Stromal cell of bone marrow (primary cell): ENCODE measurements around the gene LYPLA2.
A peak's percentile ranks its signal among the peaks of the same experiment; 100 is the strongest.

Source experiments
- DNase-seq: peaks from one replicate; pipeline ENCODE4 v3.0.0-alpha.2; 2012; ENCODE audit warnings: low read depth

Gene LYPLA2

DNA sequence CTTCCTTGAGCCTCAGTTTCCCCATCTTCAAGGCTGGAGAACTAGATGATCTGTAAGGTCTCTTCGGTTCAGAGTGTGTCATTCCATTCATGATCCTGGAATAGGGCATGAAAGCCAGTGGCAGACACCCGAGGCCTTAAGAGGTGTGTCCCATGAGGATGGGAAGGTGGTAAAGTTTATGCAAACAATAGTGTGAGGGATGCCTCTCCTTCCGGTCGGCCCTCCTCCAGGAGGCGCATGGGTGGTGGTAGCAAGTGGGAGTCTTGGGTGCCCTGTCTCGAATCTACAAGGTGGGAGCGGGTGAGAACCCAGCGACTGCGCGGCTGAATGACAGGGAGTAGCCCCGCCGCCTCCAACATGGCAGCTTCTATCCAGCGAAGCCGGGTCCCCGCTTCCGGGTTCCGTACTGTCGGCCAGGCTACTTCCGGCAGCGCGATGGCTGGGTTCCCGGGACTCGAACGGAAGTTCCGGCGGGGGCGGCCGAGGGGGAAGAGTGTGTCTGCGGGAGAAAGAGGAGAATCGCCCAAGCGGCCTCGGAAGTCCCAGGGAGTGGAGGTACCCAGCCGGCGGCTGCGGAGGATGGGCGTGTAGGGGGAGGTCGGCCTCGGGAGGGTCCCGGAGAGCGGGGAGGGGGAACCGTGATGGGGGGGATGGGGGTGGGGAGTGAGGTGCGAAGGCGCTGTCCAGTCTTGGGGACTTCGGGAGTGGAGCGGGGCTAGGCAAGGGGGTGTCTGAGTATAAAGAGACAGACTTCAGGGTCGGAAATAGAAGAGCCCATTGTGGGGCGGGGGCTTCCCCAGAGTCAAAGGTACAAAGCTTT lies at the start of gene LYPLA2:
Gene LYPLA2 (plus strand): TSS at position 450 of the 820 bp plus-strand sequence. CDS start 1,538 bp downstream, outside the sequence.
- DNase-seq: peak; percentile 85

GRCh38 chr1:23741609-23742008 lies 49.3 kb upstream of the LYPLA2 start:
- no peak for DNase-seq

- no peak for DNase-seq
Observed at GRCh38 chr1:23742670-23743286, 48.2 kb upstream of the LYPLA2 start.

GRCh38 chr1:23743287-23744152 lies 47.4 kb upstream of the LYPLA2 start, which contains the start of gene ELOA:
Gene ELOA (plus strand): TSS chr1:23743471. CDS start chr1:23743504, 33 bp downstream.
- DNase-seq: no peak

- DNase-seq: no peak
Observed at GRCh38 chr1:23745515-23745914, 45.4 kb upstream of the LYPLA2 start.

DNA sequence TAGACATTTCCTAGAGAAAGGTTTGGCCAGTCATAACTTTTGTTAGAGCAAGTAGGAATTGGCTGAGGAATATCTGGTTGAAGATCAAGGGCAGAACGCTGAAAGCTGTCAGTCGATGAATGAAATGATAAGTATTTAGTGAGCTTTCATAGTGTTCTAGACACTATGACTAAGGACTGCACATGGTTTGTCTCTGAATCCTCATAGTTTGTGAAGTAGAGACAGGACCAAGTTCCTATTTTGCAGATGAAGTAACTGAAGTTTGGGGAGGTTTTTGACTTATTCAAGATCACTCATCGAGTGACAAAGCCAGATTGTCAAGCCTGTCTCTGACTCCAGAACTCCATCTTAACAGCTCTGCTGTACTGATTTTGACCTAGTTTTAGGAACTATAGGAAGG lies 42.9 kb upstream of the LYPLA2 start:
- no peak for DNase-seq

- DNase-seq: no peak
Observed at GRCh38 chr1:23751050-23751814, 39.7 kb upstream of the LYPLA2 start.

DNA sequence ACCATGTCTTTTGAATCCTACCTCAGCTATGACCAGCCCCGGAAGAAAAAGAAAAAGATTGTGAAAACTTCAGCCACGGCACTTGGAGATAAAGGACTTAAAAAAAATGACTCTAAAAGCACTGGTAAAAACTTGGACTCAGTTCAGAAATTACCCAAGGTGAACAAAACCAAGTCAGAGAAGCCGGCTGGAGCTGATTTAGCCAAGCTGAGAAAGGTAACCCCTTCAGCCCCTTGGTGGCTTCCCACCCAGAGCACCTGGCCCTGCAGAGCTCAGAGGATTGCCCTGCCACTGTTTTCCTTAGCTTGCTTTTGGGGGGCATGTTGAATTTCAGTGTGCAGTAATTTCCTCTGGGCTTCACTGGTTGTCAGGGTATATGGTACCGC lies 39.1 kb upstream of the LYPLA2 start:
- no peak for DNase-seq

DNA sequence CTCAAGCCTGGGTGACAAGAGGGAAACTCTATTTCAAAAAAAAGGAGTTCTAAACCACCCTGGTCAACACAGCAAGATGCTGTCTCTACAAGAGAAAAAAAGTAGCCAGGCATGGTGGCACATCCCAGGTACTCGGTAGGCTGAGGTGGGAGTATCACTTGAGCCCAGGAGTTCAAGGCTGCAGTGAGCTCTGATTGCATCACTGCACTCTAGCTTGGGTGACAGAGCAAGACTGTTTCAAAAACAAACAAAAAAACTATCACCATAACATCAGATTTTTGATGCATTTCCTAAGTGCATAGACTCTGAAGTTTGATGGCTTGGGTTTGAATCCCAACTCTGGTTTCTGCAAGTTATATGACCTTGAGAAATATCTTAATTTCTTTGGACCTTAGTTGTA lies 38.0 kb upstream of the LYPLA2 start:
- DNase-seq: no peak

DNA sequence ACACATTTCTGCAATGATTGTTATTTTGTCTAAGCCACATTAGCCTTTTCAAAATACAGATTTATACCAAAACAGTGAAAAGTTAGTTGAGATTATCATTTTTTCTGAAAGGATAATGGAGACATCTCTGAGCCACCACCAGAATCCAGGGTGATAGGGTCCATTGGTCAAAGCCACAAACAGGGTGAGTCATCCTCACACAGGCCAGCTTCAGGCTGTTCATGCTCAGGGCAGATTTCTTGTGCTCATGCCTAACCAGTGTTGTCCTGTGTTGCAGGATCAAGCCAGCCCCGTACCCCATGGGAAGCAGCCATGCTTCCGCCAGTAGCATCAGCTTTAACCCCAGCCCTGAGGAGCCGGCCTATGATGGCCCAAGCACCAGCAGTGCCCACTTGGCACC lies 34.3 kb upstream of the LYPLA2 start:
- no peak for DNase-seq

- DNase-seq: no peak
Observed at GRCh38 chr1:23757812-23758211, 33.1 kb upstream of the LYPLA2 start.

DNA sequence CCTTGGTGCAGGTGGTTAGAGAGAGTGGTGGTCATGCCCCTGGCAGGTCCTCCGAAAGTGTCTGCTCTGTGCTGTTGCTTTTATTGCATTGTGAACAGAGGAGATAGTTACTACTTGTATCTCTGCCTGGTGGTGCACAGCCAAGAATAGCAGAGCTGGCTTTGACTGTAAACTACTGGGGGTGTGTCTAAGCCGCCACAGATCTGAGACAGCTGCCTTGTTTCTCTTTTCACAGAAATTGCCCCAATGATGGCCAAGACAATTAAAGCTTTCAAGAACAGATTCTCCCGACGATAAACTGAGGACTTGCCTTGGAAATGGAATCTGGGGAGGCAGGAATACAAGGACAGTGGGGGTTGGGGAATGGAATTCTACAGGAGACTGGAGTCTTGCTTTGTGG lies 31.7 kb upstream of the LYPLA2 start:
- no peak for DNase-seq

DNA sequence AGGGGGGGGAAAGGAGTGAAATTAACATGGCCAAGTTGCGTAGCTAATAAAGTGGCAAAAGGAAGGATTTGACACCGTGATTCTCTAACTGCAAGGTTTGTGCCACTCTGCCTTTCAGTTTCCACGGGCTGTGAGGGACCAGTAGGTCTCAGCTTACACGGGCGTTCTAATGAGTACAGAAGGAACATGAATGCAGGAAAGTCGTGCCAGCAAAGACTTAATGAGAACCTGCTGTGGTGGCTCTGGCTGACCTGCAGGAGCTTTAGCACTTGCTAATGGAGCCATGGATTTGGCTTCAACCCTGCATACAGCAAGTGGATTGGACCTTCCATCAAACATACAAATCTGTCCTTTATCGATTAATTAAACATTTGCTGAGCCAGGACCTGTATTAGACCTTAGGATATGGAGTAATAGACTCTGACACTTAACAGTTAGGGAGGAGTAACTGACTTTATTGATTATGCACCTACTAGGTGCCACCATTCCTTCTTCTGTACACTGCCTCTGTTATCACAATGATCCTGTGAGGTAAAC lies 27.8 kb upstream of the LYPLA2 start:
- no peak for DNase-seq

GRCh38 chr1:23768733-23769132 lies 22.2 kb upstream of the LYPLA2 start:
- DNase-seq: no peak

DNA sequence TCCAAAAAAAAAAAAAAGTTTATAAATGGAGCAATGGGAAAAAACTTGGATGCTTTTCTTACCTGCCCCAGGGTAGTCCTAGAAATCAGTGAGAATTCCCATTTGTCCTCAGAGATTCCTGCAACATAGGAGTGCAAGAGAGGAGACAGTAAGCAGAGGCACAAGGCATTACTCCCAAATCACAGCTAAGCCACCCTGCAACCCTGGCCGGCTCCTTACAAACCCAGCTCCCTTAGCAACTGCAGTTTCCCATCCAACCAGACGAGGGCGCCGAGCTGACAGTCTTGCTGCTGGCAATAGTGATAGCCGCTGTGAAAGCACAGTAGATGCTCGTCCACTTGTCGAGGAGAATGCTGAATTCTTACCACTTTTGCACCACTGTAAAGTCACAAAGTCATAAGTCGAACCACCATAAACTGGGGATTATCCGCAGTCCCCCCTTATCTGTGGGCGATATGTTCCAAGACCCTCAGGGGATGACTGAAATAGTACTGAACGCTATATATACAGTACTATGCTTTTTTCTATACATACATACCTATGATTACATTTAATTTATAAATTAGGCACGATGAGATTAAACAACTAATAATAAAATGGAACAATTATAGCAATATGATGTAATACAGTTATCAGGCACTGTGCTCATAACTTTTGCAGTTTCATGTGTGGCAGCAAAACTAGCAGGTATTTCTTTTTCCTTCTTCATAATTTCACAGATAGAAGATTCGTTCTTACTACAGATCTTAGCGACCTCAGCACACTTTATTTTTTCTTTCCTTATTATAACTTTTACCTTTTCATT lies 18.7 kb upstream of the LYPLA2 start:
- DNase-seq: peak; percentile 66

DNA sequence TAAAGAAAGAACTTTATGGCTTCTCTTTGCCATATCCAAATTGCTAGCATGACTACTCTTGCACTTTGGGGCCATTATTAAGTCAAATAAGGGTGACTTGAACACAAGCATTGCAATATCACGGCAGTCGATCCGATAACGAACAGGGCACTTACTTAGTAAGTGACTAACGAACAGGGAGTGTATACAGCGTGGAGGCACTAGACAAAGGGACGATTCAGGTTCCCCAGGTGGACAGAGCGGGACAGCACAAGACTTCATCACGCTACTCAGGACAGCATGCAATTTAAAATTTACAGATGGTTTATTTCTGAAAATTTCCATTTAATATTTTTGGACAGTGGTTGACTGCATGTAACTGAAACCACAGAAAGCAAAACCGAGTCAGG lies 18.1 kb upstream of the LYPLA2 start:
- no peak for DNase-seq

DNA sequence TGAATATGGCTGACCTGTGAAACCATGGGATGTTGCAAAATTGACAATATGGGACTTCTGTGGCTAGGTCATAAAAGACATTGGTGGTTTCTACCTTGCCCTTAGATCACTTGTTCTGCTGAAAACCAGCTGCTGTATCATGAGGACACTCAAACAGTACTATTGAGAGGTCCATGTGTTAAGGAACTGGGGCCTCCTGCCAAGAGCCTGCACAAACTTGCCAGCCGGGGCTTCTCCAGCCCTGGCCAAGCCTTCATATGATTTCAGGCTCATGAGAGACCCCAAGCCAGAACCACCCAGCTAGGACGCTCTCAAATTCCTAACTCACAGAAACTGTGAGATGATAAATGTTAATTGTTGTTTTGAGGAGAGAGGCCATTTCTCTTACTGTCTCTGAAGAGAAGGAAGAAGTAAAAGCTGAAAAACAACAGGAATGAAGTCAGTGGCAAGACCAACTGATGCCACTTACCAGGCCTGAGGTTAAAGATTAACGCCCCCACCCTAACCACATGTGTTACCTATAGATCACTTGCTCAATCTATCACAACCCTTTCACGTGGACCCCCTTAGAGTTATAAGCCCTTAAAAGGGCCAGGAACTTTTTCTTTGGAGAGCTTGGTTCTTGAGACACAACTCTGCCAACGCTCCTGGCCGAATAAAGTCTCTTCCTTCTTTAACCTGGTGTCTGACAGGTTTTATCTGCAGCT lies 16.6 kb upstream of the LYPLA2 start:
- no peak for DNase-seq

DNA sequence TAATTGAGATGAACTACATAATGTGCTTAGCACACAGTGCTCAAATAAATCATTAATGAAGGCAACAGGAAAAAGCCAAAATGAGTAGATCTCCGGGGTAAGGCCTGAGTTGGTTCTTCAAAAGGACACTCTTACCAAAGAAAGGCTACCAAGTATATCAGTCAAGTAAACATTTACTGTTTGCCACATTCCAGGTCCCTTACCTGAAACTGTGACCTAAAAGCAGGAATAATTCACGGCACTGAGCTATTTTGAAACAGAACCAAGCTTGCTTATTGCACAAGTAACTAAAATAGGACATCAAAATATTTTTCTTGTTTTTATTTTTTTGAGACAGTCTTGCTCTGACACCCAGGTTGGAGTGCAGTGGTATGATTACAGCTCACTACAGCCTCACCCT lies 14.7 kb upstream of the LYPLA2 start:
- no peak for DNase-seq

GRCh38 chr1:23777979-23778814 lies 12.7 kb upstream of the LYPLA2 start, which contains the start of gene PITHD1:
Gene PITHD1 (plus strand): TSS chr1:23778418. CDS start chr1:23778516, 98 bp downstream.
- DNase-seq: peak; percentile 67
